OCI-LY1 (cell line): ENCODE measurements around the gene SAT2.
"Not testable (repeated sequence)": the region's sequence is repeated elsewhere in the genome, so short reads cannot be mapped to it uniquely, and the experiment has no call there.

Source experiments
- H2AFZ ChIP-seq: fragments of 200-600 bp; sonication (generic), shearing (Covaris generic); 2 replicates; pipeline ENCODE4 v1.6.0; 2014; ENCODE audit warnings: antibody characterized with exemption, mild to moderate bottlenecking, low read length
- H3F3A ChIP-seq: fragments of 200-600 bp; sonication (generic), shearing (Covaris generic); 2 replicates; pipeline ENCODE4 v1.6.0; 2014; ENCODE audit warnings: mild to moderate bottlenecking, antibody characterized with exemption, low read length, moderate library complexity; ENCODE audit not compliant: insufficient read depth
- H3K27ac ChIP-seq: fragments of 200-600 bp; sonication (generic); 2 replicates; pipeline ENCODE4 v1.5.1; 2014; ENCODE audit warnings: low read length, mixed run types, mild to moderate bottlenecking, low read depth; ENCODE audit not compliant: poor library complexity, severe bottlenecking
- H3K27me3 ChIP-seq: fragments of 200-600 bp; sonication (generic); 2 replicates; pipeline ENCODE4 v1.6.0; 2014; ENCODE audit warnings: antibody characterized with exemption, mild to moderate bottlenecking, low read length, moderate library complexity; ENCODE audit not compliant: insufficient read depth
- H3K36me3 ChIP-seq: fragments of 200-600 bp; sonication (generic); 2 replicates; pipeline ENCODE4 v1.6.1; 2014; ENCODE audit warnings: mild to moderate bottlenecking, antibody characterized with exemption, low read length, moderate library complexity, mixed read lengths; ENCODE audit not compliant: insufficient read depth
- H3K4me1 ChIP-seq: fragments of 200-600 bp; sonication (generic); 2 replicates; pipeline ENCODE4 v1.5.1; 2014; ENCODE audit warnings: mild to moderate bottlenecking, low read length, moderate library complexity; ENCODE audit not compliant: insufficient read depth, severe bottlenecking
- H3K4me2 ChIP-seq: fragments of 200-600 bp; sonication (generic), shearing (Covaris generic); 2 replicates; pipeline ENCODE4 v1.6.1; 2014; ENCODE audit warnings: low read length
- H3K4me3 ChIP-seq: fragments of 200-600 bp; sonication (generic); 2 replicates; pipeline ENCODE4 v1.5.1; 2014; ENCODE audit warnings: low read length, low read depth, mild to moderate bottlenecking, mixed read lengths; ENCODE audit not compliant: poor library complexity, severe bottlenecking
- H3K79me2 ChIP-seq: fragments of 200-600 bp; shearing (Covaris generic); 2 replicates; pipeline ENCODE4 v1.6.1; 2016; ENCODE audit warnings: mixed run types, low read length, mixed read lengths; ENCODE audit not compliant: insufficient read depth
- H3K9ac ChIP-seq: fragments of 200-600 bp; sonication (generic), shearing (Covaris generic); 2 replicates; pipeline ENCODE4 v1.6.1; 2014; ENCODE audit warnings: mild to moderate bottlenecking, low read length, mixed read lengths
- H3K9me2 ChIP-seq: fragments of 200-600 bp; sonication (generic), shearing (Covaris generic); 2 replicates; pipeline ENCODE4 v1.6.1; 2014; ENCODE audit warnings: low read depth, mild to moderate bottlenecking, low read length, mixed read lengths
- H3K9me3 ChIP-seq: fragments of 200-600 bp; shearing (Covaris generic); 2 replicates; pipeline ENCODE4 v1.6.1; 2014; ENCODE audit warnings: low read length, mixed read lengths
- H4K20me1 ChIP-seq: fragments of 200-600 bp; sonication (generic), shearing (Covaris generic); 2 replicates; pipeline ENCODE4 v1.6.0; 2016; ENCODE audit warnings: mild to moderate bottlenecking, low read length; ENCODE audit not compliant: insufficient read depth
- CTCF ChIP-seq: fragments of 200-600 bp; sonication (generic), shearing (Covaris generic); IDR thresholded peaks from 2 replicates; pipeline ENCODE4 v1.5.1; 2017; ENCODE audit warnings: mild to moderate bottlenecking, antibody characterized with exemption, low read length, moderate library complexity, mixed read lengths
- EZH2 ChIP-seq: fragments of 200-600 bp; sonication (generic), shearing (Covaris generic); IDR thresholded peaks from 2 replicates; pipeline ENCODE4 v1.8.0; 2017; ENCODE audit warnings: borderline replicate concordance, mixed run types, mild to moderate bottlenecking, antibody characterized with exemption, low read length, moderate library complexity, mixed read lengths

Gene SAT2

GRCh38 chr17:7626307-7626706 lies 1.3 kb downstream of the SAT2 start:
- Histone ChIP-seq H4K20me1 (no peaks in the 10 kb centered on the region), H3K9me3 (no peaks in the 10 kb centered on the region), H3K79me2 (no peaks in the 10 kb centered on the region), H3K9ac (no peak overlapping the region), H3K4me3 (no peak overlapping the region), H3K4me2 (no peak overlapping the region), H3F3A (no peaks in the 10 kb centered on the region), H3K4me1 (peaks cover 5% of the 10 kb centered on the region), H3K27me3 (no peaks in the 10 kb centered on the region), H3K9me2 (no peaks in the 10 kb centered on the region), H2AFZ (no peak overlapping the region), H3K27ac (no peak overlapping the region), H3K36me3 (no peaks in the 10 kb centered on the region; the same call in 1 of the 2 replicates)
- TF ChIP-seq CTCF, result no peak
- no peak for TF ChIP-seq EZH2

- not testable (repeated sequence) for H2AFZ ChIP-seq
These were observed 1.9 kb downstream of the SAT2 start for GRCh38 chr17:7625749-7626148.

GRCh38 chr17:7623661-7624060 lies 4.0 kb downstream of the SAT2 start:
- H3K27me3 ChIP-seq, result no peaks in the 10 kb centered on the region
- no peaks in the 10 kb centered on the region; the same call in 1 of the 2 replicates for H3K36me3 ChIP-seq
- H4K20me1 ChIP-seq, result no peaks in the 10 kb centered on the region
- H3K4me2 ChIP-seq, result no peak overlapping the region
- no peaks in the 10 kb centered on the region for H3K9me3 ChIP-seq
- H3K79me2 ChIP-seq, result no peaks in the 10 kb centered on the region
- H3K9ac ChIP-seq, result no peak overlapping the region
- no peak overlapping the region for H3K4me3 ChIP-seq
- H3K4me1 ChIP-seq, result peaks cover 5% of the 10 kb centered on the region
- H3F3A ChIP-seq, result no peaks in the 10 kb centered on the region
- TF ChIP-seq EZH2 (no peak), CTCF (no peak)
- H3K27ac ChIP-seq, result no peak overlapping the region
- no peak overlapping the region for H2AFZ ChIP-seq
- no peaks in the 10 kb centered on the region for H3K9me2 ChIP-seq

More at GRCh38 chr17:7625749-7626148, 1.9 kb downstream of the SAT2 start:
- H3K9me2 ChIP-seq, H3K4me2 ChIP-seq, H3K4me1 ChIP-seq, H3K79me2 ChIP-seq, H3K36me3 ChIP-seq, H3F3A ChIP-seq, H3K27me3 ChIP-seq, H3K4me3 ChIP-seq, H4K20me1 ChIP-seq, H3K27ac ChIP-seq, H3K9ac ChIP-seq, H3K9me3 ChIP-seq: not testable (repeated sequence)

GRCh38 chr17:7620835-7621234 lies 6.8 kb downstream of the SAT2 start:
- Histone ChIP-seq H4K20me1 (no peaks in the 10 kb centered on the region), H3F3A (no peaks in the 10 kb centered on the region), H3K9me2 (no peaks in the 10 kb centered on the region), H3K4me2 (no peak overlapping the region), H3K9me3 (no peaks in the 10 kb centered on the region), H3K27me3 (no peaks in the 10 kb centered on the region), H3K36me3 (no peaks in the 10 kb centered on the region; the same call in 1 of the 2 replicates), H3K9ac (no peak overlapping the region), H3K79me2 (no peaks in the 10 kb centered on the region), H3K27ac (no peak overlapping the region), H3K4me1 (no peaks in the 10 kb centered on the region), H3K4me3 (no peak overlapping the region), H2AFZ (no peak overlapping the region)
- no peak for TF ChIP-seq CTCF
- no peak for TF ChIP-seq EZH2
